ENCODE data around the gene INTS6.

INTS6 gene

DNA sequence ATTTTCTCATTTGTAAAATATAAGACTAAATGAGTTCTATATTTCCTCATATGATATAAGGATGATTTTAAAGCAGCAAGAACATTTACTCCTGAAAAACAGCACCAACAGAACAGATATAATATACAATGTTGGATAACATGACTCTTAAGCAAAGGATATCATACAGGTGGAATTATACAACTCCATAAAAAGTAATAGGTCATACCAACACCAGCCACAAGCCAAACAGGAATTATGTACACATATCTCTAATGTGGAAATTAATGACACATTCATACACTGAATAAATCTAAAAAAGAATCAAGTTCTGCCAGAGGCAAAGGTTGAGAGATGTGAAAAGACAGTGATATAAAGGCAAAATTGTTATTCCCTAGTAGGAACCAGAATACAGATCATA, 25.9 kb downstream of the INTS6 start:
- ATAC-seq (ENCODE audit: low read depth) (peak; percentile 35; the same call in 2 of the 3 replicates), DNase-seq (ENCODE audit: low spot score) (no peak)
- Histone ChIP-seq H3K4me3 (ENCODE audit: severe bottlenecking) (no peak overlapping the region), H3K36me3 (ENCODE audit: low read depth) (peaks cover 92% of the 10 kb centered on the region), H3K9me3 (ENCODE audit: severe bottlenecking) (no peaks in the 10 kb centered on the region), H3K4me1 (ENCODE audit: insufficient read depth, poor library complexity, severe bottlenecking) (peaks cover 22% of the 10 kb centered on the region), H3K27ac (ENCODE audit: poor library complexity, severe bottlenecking) (no peak overlapping the region), H3K27me3 (ENCODE audit: insufficient read depth, poor library complexity, severe bottlenecking) (no peaks in the 10 kb centered on the region)
- TF ChIP-seq, protein P1, sequence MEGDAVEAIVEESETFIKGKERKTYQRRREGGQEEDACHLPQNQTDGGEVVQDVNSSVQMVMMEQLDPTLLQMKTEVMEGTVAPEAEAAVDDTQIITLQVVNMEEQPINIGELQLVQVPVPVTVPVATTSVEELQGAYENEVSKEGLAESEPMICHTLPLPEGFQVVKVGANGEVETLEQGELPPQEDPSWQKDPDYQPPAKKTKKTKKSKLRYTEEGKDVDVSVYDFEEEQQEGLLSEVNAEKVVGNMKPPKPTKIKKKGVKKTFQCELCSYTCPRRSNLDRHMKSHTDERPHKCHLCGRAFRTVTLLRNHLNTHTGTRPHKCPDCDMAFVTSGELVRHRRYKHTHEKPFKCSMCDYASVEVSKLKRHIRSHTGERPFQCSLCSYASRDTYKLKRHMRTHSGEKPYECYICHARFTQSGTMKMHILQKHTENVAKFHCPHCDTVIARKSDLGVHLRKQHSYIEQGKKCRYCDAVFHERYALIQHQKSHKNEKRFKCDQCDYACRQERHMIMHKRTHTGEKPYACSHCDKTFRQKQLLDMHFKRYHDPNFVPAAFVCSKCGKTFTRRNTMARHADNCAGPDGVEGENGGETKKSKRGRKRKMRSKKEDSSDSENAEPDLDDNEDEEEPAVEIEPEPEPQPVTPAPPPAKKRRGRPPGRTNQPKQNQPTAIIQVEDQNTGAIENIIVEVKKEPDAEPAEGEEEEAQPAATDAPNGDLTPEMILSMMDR (IDR thresholded peaks at IDR 0.05; ENCODE audit: poor library complexity, severe bottlenecking): no peak

DNA sequence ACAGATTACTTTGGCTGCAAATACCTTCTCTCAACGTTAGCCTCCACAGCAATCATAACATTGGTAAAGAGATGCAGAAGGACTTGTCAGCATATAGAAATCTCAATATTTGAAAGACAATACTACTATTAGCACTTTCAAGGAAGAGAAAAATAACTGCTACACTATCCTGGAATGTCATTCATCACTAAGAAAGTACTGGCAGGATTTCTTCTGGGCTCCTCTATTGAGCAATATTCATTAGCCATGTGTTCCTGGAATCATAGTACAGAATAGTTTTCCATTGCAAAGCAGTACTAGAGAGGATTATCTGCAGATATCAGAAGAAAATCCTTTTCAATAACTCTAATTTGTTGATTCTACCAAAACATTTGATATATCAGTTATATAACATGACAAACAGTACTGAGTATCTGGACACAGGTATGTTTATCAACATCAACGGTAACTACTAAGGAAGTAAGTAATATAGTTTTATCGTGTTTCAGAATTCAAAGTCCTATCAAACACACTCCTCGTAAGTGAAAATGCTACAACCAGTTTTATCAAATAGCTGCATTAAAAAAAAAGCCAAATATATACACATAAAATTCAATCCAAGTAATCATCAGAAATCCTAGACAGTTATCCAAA, 27.3 kb downstream of the INTS6 start:
- peaks cover 92% of the 10 kb centered on the region for H3K36me3 ChIP-seq (ENCODE audit: low read depth)
- no peaks in the 10 kb centered on the region for H3K9me3 ChIP-seq (ENCODE audit: severe bottlenecking)
- no peaks in the 10 kb centered on the region for H3K27me3 ChIP-seq (ENCODE audit: insufficient read depth, poor library complexity, severe bottlenecking)
- H3K4me3 ChIP-seq (ENCODE audit: severe bottlenecking): no peak overlapping the region
- ATAC-seq (ENCODE audit: low read depth) (peak; percentile 38; the same call in 1 of the 3 replicates), DNase-seq (ENCODE audit: low spot score) (no peak)
- H3K27ac ChIP-seq (ENCODE audit: poor library complexity, severe bottlenecking): no peak overlapping the region
- peaks cover 22% of the 10 kb centered on the region for H3K4me1 ChIP-seq (ENCODE audit: insufficient read depth, poor library complexity, severe bottlenecking)
- TF ChIP-seq, protein P1 (IDR thresholded peaks at IDR 0.05; ENCODE audit: poor library complexity, severe bottlenecking): no peak

DNA sequence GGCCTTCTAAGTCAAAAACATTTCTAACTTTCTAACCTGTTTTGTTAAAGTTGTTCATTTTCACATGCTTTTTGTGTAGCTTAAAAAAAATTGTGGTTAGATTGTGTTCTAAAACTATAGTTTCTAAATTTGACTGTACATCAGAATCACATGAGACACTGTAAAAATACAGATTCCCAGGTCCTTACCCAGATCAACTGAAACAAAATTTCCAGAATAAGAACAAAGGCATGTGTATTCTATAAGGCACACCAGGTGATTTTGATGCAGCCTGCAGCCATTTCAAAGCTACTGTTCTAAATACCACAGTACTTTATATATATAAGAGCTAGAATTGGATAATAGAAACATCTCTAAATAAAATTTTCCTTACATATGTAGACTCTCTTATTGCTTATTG, 29.1 kb downstream of the INTS6 start:
- Histone ChIP-seq H3K27ac (ENCODE audit: poor library complexity, severe bottlenecking) (no peak overlapping the region), H3K4me3 (ENCODE audit: severe bottlenecking) (no peak overlapping the region), H3K9me3 (ENCODE audit: severe bottlenecking) (no peaks in the 10 kb centered on the region), H3K4me1 (ENCODE audit: insufficient read depth, poor library complexity, severe bottlenecking) (peaks cover 22% of the 10 kb centered on the region), H3K27me3 (ENCODE audit: insufficient read depth, poor library complexity, severe bottlenecking) (no peaks in the 10 kb centered on the region), H3K36me3 (ENCODE audit: low read depth) (peaks cover 93% of the 10 kb centered on the region)
- TF ChIP-seq, protein P1 (IDR thresholded peaks at IDR 0.05; ENCODE audit: poor library complexity, severe bottlenecking): no peak
- ATAC-seq (ENCODE audit: low read depth) (no peak), DNase-seq (ENCODE audit: low spot score) (no peak)

DNA sequence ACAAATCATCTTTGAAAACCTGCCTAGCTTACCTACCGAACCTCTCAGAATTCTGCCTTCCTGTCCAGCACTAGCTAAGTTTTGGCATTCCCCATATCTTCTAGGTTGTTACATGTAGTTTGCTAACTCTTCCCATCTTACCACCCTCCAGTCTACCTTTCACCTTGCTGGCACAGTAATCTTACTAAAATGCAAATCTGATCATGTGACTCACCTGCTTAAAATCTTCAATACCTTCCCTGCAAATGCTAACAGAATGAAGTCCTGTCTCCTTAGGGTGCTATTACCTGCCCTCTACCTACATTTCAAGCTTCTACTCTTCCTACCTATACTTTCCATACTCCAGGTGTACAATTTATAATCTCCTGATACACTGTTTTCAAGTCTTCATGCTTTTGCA, 30.4 kb downstream of the INTS6 start:
- DNase-seq (ENCODE audit: low spot score) (no peak), ATAC-seq (ENCODE audit: low read depth) (no peak; the same call in 2 of the 3 replicates)
- peaks cover 95% of the 10 kb centered on the region for H3K36me3 ChIP-seq (ENCODE audit: low read depth)
- H3K9me3 ChIP-seq (ENCODE audit: severe bottlenecking): no peaks in the 10 kb centered on the region
- no peak overlapping the region for H3K4me3 ChIP-seq (ENCODE audit: severe bottlenecking)
- no peaks in the 10 kb centered on the region for H3K27me3 ChIP-seq (ENCODE audit: insufficient read depth, poor library complexity, severe bottlenecking)
- peaks cover 20% of the 10 kb centered on the region for H3K4me1 ChIP-seq (ENCODE audit: insufficient read depth, poor library complexity, severe bottlenecking)
- TF ChIP-seq, protein P1 (IDR thresholded peaks at IDR 0.05; ENCODE audit: poor library complexity, severe bottlenecking): no peak
- H3K27ac ChIP-seq (ENCODE audit: poor library complexity, severe bottlenecking): no peak overlapping the region

Data from RWPE2 (cell line).